SU-DHL-6 (cell line): ENCODE data around the gene CNTN4.

Source experiments
- H2AFZ ChIP-seq: fragments of 200-600 bp; sonication (generic); 2 replicates; pipeline ENCODE4 v1.6.1; 2014; ENCODE audit warnings: low read depth, mild to moderate bottlenecking, moderate library complexity, mixed read lengths, antibody characterized with exemption, low read length; ENCODE audit not compliant: severe bottlenecking
- H3F3A ChIP-seq: fragments of 200-600 bp; shearing (Covaris generic); 2 replicates; pipeline ENCODE4 v1.6.0; 2016; ENCODE audit warnings: antibody characterized with exemption, mild to moderate bottlenecking; ENCODE audit not compliant: insufficient read depth
- H3K27ac ChIP-seq: fragments of 200-600 bp; sonication (generic); 2 replicates; pipeline ENCODE4 v1.5.1; 2016; ENCODE audit warnings: low read depth, mild to moderate bottlenecking, low read length, moderate library complexity, mixed read lengths
- H3K27me3 ChIP-seq: fragments of 200-600 bp; sonication (generic), shearing (Covaris generic); 2 replicates; pipeline ENCODE4 v1.6.0; 2014; ENCODE audit warnings: mild to moderate bottlenecking, low read length
- H3K36me3 ChIP-seq: fragments of 200-600 bp; sonication (generic); 2 replicates; pipeline ENCODE4 v1.6.1; 2014; ENCODE audit warnings: mild to moderate bottlenecking, low read length, mixed read lengths
- H3K4me2 ChIP-seq: fragments of 300-600, 200-600 bp; shearing (Covaris generic), sonication (generic); 2 replicates; pipeline ENCODE4 v1.6.0; 2014; ENCODE audit warnings: low read length, low read depth, mild to moderate bottlenecking; ENCODE audit not compliant: poor library complexity, severe bottlenecking
- H3K4me3 ChIP-seq: fragments of 200-600 bp; sonication (generic); 2 replicates; pipeline ENCODE4 v1.5.1; 2014; ENCODE audit warnings: antibody characterized with exemption, low read length, mild to moderate bottlenecking, mixed read lengths; ENCODE audit not compliant: insufficient read depth, poor library complexity, severe bottlenecking
- H3K79me2 ChIP-seq: fragments of 200-600 bp; sonication (generic); 2 replicates; pipeline ENCODE4 v1.6.1; 2014; ENCODE audit warnings: mild to moderate bottlenecking, low read length, moderate library complexity; ENCODE audit not compliant: insufficient read depth
- H3K9ac ChIP-seq: fragments of 200-600 bp; sonication (generic); 2 replicates; pipeline ENCODE4 v1.7.0; 2014; ENCODE audit warnings: mild to moderate bottlenecking, low read length
- H3K9me2 ChIP-seq: fragments of 200-600 bp; sonication (generic); replicated peaks from 2 replicates; pipeline ENCODE4 v1.6.1; 2014; ENCODE audit warnings: low read length; ENCODE audit not compliant: insufficient read depth
- H3K9me3 ChIP-seq: fragments of 200-600 bp; sonication (generic); 2 replicates; pipeline ENCODE4 v1.6.1; 2014; ENCODE audit warnings: low read length, mixed read lengths; ENCODE audit not compliant: insufficient read depth
- H4K20me1 ChIP-seq: fragments of 200-600 bp; sonication (generic); 2 replicates; pipeline ENCODE4 v1.6.1; 2014; ENCODE audit warnings: low read depth, mild to moderate bottlenecking, antibody characterized with exemption, low read length, moderate library complexity, mixed read lengths
- CTCF ChIP-seq: fragments of 200-600 bp; sonication (generic); IDR thresholded peaks from one replicate; pipeline ENCODE4 v1.5.1; 2017; ENCODE audit warnings: antibody characterized with exemption, mild to moderate bottlenecking, low read length, moderate library complexity; ENCODE audit not compliant: insufficient read depth, poor library complexity, severe bottlenecking
- EZH2phosphoT487 ChIP-seq: fragments of 200-600 bp; sonication (generic), shearing (Covaris generic); conservative IDR thresholded peaks from 2 replicates; pipeline ENCODE4 v1.6.1; 2018; ENCODE audit warnings: mild to moderate bottlenecking, antibody characterized with exemption, low read length, moderate library complexity, mixed read lengths

CNTN4 gene

DNA sequence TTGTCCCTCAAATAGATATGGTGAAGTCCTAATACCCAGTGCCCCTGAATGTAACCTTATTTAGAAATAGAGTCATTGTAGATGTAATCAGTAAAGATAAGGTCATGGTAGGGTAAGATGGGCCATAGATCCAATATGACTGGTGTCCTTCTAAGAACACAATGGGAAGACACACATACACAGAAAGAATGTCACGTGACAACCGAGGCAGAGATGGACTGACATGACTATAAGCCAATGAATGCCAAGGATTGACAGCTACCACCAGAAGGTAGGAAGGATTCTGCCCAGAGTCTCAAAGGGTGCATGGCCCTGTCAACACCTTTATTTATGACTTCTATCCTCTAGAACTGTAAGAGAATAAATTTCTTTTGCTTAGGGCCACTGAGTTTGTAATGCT, 780.4 kb downstream of the CNTN4 start:
- no peaks in the 10 kb centered on the region for H3F3A ChIP-seq
- no peak overlapping the region for H2AFZ ChIP-seq
- H3K79me2 ChIP-seq, result no peaks in the 10 kb centered on the region
- H3K4me2 ChIP-seq, result no peak overlapping the region
- no peaks in the 10 kb centered on the region for H4K20me1 ChIP-seq
- H3K27me3 ChIP-seq, result no peaks in the 10 kb centered on the region
- H3K9me2 ChIP-seq, result no peaks in the 10 kb centered on the region
- no peak overlapping the region for H3K4me3 ChIP-seq
- TF ChIP-seq CTCF (no peak), EZH2phosphoT487 (no peak)
- no peaks in the 10 kb centered on the region for H3K36me3 ChIP-seq
- no peak overlapping the region for H3K9ac ChIP-seq
- H3K9me3 ChIP-seq, result no peaks in the 10 kb centered on the region
- H3K27ac ChIP-seq, result no peak overlapping the region

GRCh38 chr3:2879587-2879986, 780.9 kb downstream of the CNTN4 start:
- Histone ChIP-seq H3K9me3 (no peaks in the 10 kb centered on the region), H4K20me1 (no peaks in the 10 kb centered on the region), H3F3A (no peaks in the 10 kb centered on the region), H3K4me3 (no peak overlapping the region), H3K27ac (no peak overlapping the region), H3K4me2 (no peak overlapping the region), H3K79me2 (no peaks in the 10 kb centered on the region), H2AFZ (no peak overlapping the region), H3K9ac (no peak overlapping the region), H3K27me3 (no peaks in the 10 kb centered on the region), H3K36me3 (no peaks in the 10 kb centered on the region), H3K9me2 (no peaks in the 10 kb centered on the region)
- no peak for TF ChIP-seq EZH2phosphoT487
- TF ChIP-seq CTCF, result no peak

GRCh38 chr3:2880218-2880756, 781.6 kb downstream of the CNTN4 start:
- Histone ChIP-seq H3K4me2 (no peak overlapping the region), H3K79me2 (no peaks in the 10 kb centered on the region), H4K20me1 (no peaks in the 10 kb centered on the region), H3K27me3 (no peaks in the 10 kb centered on the region), H3K4me3 (no peak overlapping the region), H3K9ac (no peak overlapping the region), H3K9me2 (no peaks in the 10 kb centered on the region), H2AFZ (no peak overlapping the region), H3K27ac (no peak overlapping the region), H3F3A (no peaks in the 10 kb centered on the region), H3K9me3 (no peaks in the 10 kb centered on the region), H3K36me3 (no peaks in the 10 kb centered on the region)
- TF ChIP-seq EZH2phosphoT487 (no peak), CTCF (no peak)
